ENCODE measurements around the gene KIR3DL1. TPM values are rescaled to one million over a fixed set of nuclear protein-coding genes. Genes with fewer than 3 reads are reported as not detected.
"Not testable (repeated sequence)": the region's sequence is repeated elsewhere in the genome, so short reads cannot be mapped to it uniquely, and the experiment has no call there.

The KIR3DL1 gene
- total RNA-seq, 2 experiments from 2014 or later = not detected

DNA sequence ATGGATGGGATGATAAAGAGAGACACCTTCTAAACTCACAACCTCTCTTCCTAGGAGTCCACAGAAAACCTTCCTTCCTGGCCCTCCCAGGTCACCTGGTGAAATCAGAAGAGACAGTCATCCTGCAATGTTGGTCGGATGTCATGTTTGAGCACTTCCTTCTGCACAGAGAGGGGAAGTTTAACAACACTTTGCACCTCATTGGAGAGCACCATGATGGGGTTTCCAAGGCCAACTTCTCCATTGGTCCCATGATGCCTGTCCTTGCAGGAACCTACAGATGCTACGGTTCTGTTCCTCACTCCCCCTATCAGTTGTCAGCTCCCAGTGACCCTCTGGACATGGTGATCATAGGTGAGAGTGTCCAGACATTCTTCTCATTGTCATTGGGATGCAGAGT is 21.3 kb downstream of the KIR3DL1 start:
- H3K36me3 ChIP-seq (ENCODE audit: insufficient read depth, low read length); H3K4me3 ChIP-seq (ENCODE audit: low read depth, low read length, poor library complexity, severe bottlenecking); H3K4me1 ChIP-seq (ENCODE audit: insufficient read depth, low read length, poor library complexity, severe bottlenecking); H4K20me1 ChIP-seq (ENCODE audit: insufficient read depth, low read length); POLR2A ChIA-PET; H3K79me2 ChIP-seq (ENCODE audit: insufficient read depth, low read depth, low read length); CTCF ChIA-PET (ENCODE audit: unreplicated experiment); H3K4me2 ChIP-seq (ENCODE audit: low read length); BruUV-seq (replicated peaks); H3K9me2 ChIP-seq (ENCODE audit: insufficient read depth, low read length); intact Hi-C loops (cut with micrococcal nuclease; ENCODE audit: unreplicated experiment); DNase-seq (ENCODE audit: low spot score); H3K9me3 ChIP-seq (ENCODE audit: low read length); H2AFZ ChIP-seq (ENCODE audit: low read length); H3K27ac ChIP-seq (ENCODE audit: low read depth, low read length, poor library complexity, severe bottlenecking): not testable (repeated sequence)

- BruUV-seq (replicated peaks); H3K9me2 ChIP-seq (ENCODE audit: insufficient read depth, low read length); H3K4me3 ChIP-seq (ENCODE audit: low read depth, low read length, poor library complexity, severe bottlenecking); CTCF ChIA-PET (ENCODE audit: unreplicated experiment); DNase-seq (ENCODE audit: low spot score); intact Hi-C loops (cut with micrococcal nuclease; ENCODE audit: unreplicated experiment); H3K36me3 ChIP-seq (ENCODE audit: insufficient read depth, low read length); H3K79me2 ChIP-seq (ENCODE audit: insufficient read depth, low read depth, low read length); H3K4me1 ChIP-seq (ENCODE audit: insufficient read depth, low read length, poor library complexity, severe bottlenecking); H3K9me3 ChIP-seq (ENCODE audit: low read length); H3K27ac ChIP-seq (ENCODE audit: low read depth, low read length, poor library complexity, severe bottlenecking); H4K20me1 ChIP-seq (ENCODE audit: insufficient read depth, low read length); H2AFZ ChIP-seq (ENCODE audit: low read length); POLR2A ChIA-PET; H3K4me2 ChIP-seq (ENCODE audit: low read length): not testable (repeated sequence)
Observed at GRCh38 chr19:54843171-54843570, 26.9 kb downstream of the KIR3DL1 start.

DNA sequence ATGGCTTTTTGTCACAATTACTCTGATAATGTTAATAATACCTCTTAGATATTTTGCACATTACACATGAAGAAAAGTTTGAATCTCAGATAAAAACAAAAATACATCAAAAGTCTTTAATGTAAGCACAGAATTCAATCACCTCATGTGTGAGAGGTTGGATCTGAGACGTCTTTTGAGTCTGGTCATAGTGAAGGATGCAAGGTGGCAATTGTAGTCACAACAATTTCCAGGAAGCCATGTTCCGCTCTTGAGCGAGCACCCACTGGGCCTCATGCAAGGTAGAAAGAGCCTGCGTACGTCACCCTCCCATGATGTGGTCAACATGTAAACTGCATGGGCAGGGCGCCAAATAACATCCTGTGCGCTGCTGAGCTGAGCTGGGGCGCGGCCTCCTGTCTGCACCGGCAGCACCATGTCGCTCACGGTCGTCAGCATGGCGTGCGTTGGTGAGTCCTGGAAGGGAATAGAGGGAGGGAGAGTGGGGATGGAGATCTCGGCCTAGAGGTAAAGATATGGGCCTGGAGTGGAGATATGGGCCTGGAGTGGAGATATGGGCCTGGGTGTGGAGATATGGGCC is 33.9 kb downstream of the KIR3DL1 start, which contains the start of gene KIR3DL2:
KIR3DL2 (plus strand) TSS at position 383 of the 580 bp plus-strand sequence; CDS start at position 416, 33 bp downstream.
- H3K4me2 ChIP-seq (ENCODE audit: low read length); H3K4me3 ChIP-seq (ENCODE audit: low read depth, low read length, poor library complexity, severe bottlenecking); H3K79me2 ChIP-seq (ENCODE audit: insufficient read depth, low read depth, low read length); intact Hi-C loops (cut with micrococcal nuclease; ENCODE audit: unreplicated experiment); H3K9me2 ChIP-seq (ENCODE audit: insufficient read depth, low read length); H3K9me3 ChIP-seq (ENCODE audit: low read length); H3K36me3 ChIP-seq (ENCODE audit: insufficient read depth, low read length); DNase-seq (ENCODE audit: low spot score); H3K27ac ChIP-seq (ENCODE audit: low read depth, low read length, poor library complexity, severe bottlenecking); BruUV-seq (replicated peaks); POLR2A ChIA-PET; H3K4me1 ChIP-seq (ENCODE audit: insufficient read depth, low read length, poor library complexity, severe bottlenecking); H4K20me1 ChIP-seq (ENCODE audit: insufficient read depth, low read length); H2AFZ ChIP-seq (ENCODE audit: low read length); CTCF ChIA-PET (ENCODE audit: unreplicated experiment): not testable (repeated sequence)

DNA sequence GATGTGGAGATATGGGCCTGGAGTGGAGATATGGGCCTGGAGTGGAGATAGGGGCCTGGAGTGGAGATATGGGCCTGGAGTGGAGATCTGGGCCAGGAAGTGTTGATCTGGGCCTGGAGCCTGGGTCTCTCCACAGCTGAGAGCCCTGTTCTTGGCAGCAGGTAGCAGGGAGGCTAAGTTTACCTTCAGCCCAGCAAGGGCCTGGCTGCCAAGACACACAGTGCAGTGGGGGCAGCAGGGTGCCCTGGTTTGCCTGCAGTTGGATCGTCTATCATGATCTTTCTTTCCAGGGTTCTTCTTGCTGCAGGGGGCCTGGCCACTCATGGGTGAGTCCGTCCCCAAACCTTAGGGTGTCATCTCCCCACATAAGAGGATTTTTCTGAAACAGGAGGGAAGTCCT is 34.7 kb downstream of the KIR3DL1 start:
- no peak for TF ChIP-seq EZH2phosphoT487 (IDR thresholded peaks at IDR 0.05; ENCODE audit: borderline replicate concordance, low read depth, low read length)
- TF ChIP-seq, protein P1, sequence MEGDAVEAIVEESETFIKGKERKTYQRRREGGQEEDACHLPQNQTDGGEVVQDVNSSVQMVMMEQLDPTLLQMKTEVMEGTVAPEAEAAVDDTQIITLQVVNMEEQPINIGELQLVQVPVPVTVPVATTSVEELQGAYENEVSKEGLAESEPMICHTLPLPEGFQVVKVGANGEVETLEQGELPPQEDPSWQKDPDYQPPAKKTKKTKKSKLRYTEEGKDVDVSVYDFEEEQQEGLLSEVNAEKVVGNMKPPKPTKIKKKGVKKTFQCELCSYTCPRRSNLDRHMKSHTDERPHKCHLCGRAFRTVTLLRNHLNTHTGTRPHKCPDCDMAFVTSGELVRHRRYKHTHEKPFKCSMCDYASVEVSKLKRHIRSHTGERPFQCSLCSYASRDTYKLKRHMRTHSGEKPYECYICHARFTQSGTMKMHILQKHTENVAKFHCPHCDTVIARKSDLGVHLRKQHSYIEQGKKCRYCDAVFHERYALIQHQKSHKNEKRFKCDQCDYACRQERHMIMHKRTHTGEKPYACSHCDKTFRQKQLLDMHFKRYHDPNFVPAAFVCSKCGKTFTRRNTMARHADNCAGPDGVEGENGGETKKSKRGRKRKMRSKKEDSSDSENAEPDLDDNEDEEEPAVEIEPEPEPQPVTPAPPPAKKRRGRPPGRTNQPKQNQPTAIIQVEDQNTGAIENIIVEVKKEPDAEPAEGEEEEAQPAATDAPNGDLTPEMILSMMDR (conservative IDR thresholded peaks at IDR 0.05; ENCODE audit: low read length) = no peak
- H4K20me1 ChIP-seq (ENCODE audit: insufficient read depth, low read length) = no peaks in the 10 kb centered on the region
- H3K4me3 ChIP-seq (ENCODE audit: low read depth, low read length, poor library complexity, severe bottlenecking) = no peak overlapping the region
- H3K4me2 ChIP-seq (ENCODE audit: low read length) = no peak overlapping the region
- H3K4me1 ChIP-seq (ENCODE audit: insufficient read depth, low read length, poor library complexity, severe bottlenecking) = no peaks in the 10 kb centered on the region
- no peak for DNase-seq (ENCODE audit: low spot score)
- no peaks in the 10 kb centered on the region for H3K36me3 ChIP-seq (ENCODE audit: insufficient read depth, low read length)
- BruUV-seq (replicated peaks) = no TSS peak
- intact Hi-C loops (cut with micrococcal nuclease; ENCODE audit: unreplicated experiment) = no loop called here
- no peaks in the 10 kb centered on the region for H3K9me2 ChIP-seq (ENCODE audit: insufficient read depth, low read length)
- H3K27ac ChIP-seq (ENCODE audit: low read depth, low read length, poor library complexity, severe bottlenecking) = no peak overlapping the region
- no peak overlapping the region for H2AFZ ChIP-seq (ENCODE audit: low read length)
- H3K9me3 ChIP-seq (ENCODE audit: low read length) = no peaks in the 10 kb centered on the region
- POLR2A ChIA-PET = no interaction called here
- H3K79me2 ChIP-seq (ENCODE audit: insufficient read depth, low read depth, low read length) = no peaks in the 10 kb centered on the region
- CTCF ChIA-PET (ENCODE audit: unreplicated experiment) = no interaction called here
